Vagina (tissue), 2 donors: ENCODE data around the gene ALG9.
A peak's percentile ranks its signal among the peaks of the same experiment; 100 is the strongest.

ENCODE experiments used
- POLR2A ChIP-seq, 2 donors: fragments of 450-650 bp; IDR thresholded peaks; one replicate each; pipeline ENCODE4 v1.6.1; 2017; ENCODE audit warnings: antibody characterized with exemption in 2 of 2, mild to moderate bottlenecking in 2 of 2, moderate library complexity in 2 of 2
- POLR2AphosphoS5 ChIP-seq, 2 donors: sonication (generic); formaldehyde crosslinking; IDR thresholded peaks; one replicate each; pipeline ENCODE4 v1.9.0; 2017; ENCODE audit warnings: antibody characterized with exemption in 2 of 2, mild to moderate bottlenecking in 2 of 2, low read depth in 1 of 2; ENCODE audit not compliant: insufficient read depth in 1 of 2
- TF ChIP-seq, protein P1 (sequence below), 3 experiments: fragments of 450-650 bp in 2 of 3; fragments of 200-600 bp in 1 of 3; sonication (generic) in 1 of 3; IDR thresholded peaks; one replicate each; pipeline ENCODE4 v1.5.1; 2017 to 2019; ENCODE audit warnings: antibody characterized with exemption in 3 of 3, mild to moderate bottlenecking in 2 of 3, moderate library complexity in 2 of 3

DNA sequence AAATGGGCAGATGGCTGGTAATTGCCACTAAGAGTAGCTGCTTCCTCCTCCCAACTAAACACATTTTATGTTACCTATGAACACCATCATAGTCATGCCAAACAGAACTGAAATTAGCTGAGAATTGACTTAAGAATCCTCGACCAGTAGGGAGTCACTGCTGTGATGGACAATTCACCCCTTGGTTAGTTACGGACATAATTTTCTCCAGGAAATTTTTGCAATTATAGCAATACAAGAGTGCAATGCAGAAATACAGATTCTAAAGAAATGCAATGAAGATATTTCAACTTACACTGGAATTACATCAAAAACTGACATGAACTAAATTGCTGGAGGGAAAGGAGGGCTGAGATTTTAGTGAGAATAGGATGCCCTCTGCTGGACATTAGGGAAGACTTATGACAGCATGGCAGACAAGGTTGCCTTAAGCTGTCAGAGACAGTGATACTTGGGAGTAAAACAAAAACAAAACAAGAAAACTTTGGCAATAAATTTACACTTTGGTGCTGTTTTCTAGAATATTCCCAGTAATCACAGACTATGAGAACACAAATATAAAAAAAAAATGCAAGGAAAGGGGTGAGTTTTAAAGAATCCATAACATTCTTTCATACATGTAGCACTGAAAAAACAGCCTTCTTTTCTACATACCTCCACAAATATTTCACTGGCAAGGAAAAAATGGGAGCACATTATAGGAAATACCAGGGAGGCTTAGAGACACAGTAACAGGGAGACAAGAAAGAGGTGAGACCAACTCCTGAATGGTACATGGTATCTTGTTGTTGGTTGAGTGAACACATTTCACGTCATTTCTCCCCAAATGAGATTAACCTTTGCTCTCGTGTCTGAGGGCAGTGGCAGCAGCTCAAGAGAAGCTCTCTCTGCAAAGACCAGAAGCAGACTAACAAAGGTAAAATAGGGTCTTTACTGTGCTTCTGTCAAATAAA, 94.0 kb downstream of the ALG9 start:
- TF ChIP-seq, protein P1, sequence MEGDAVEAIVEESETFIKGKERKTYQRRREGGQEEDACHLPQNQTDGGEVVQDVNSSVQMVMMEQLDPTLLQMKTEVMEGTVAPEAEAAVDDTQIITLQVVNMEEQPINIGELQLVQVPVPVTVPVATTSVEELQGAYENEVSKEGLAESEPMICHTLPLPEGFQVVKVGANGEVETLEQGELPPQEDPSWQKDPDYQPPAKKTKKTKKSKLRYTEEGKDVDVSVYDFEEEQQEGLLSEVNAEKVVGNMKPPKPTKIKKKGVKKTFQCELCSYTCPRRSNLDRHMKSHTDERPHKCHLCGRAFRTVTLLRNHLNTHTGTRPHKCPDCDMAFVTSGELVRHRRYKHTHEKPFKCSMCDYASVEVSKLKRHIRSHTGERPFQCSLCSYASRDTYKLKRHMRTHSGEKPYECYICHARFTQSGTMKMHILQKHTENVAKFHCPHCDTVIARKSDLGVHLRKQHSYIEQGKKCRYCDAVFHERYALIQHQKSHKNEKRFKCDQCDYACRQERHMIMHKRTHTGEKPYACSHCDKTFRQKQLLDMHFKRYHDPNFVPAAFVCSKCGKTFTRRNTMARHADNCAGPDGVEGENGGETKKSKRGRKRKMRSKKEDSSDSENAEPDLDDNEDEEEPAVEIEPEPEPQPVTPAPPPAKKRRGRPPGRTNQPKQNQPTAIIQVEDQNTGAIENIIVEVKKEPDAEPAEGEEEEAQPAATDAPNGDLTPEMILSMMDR (IDR thresholded peaks at IDR 0.05), result peak; percentile 51 to 90 (median 84)
- TF ChIP-seq POLR2A (IDR thresholded peaks at IDR 0.05) (no peak), POLR2AphosphoS5 (IDR thresholded peaks at IDR 0.05; ENCODE audit: insufficient read depth in 1 of 2, low read depth in 1 of 2) (peak in 1 of 2 donors; percentile 71)
